Stomach (tissue), 9 donors: Measurements from ENCODE around the gene INAVA. TPM values are rescaled to one million over a fixed set of nuclear protein-coding genes. Genes with fewer than 3 reads are reported as not detected.
A peak's percentile ranks its signal among the peaks of the same experiment; 100 is the strongest.
"Not testable (repeated sequence)": the region's sequence is repeated elsewhere in the genome, so short reads cannot be mapped to it uniquely, and the experiment has no call there.

Experiments used
- DNase-seq, 2 donors: peaks; one replicate each; pipeline versions ENCODE4 v3.0.0 to v3.0.0-alpha.2; 2013 to 2019
- H3K27ac ChIP-seq, 5 donors: fragments of 200-600 bp in 4 of 5; sonication (generic) in 4 of 5; one replicate each; pipeline ENCODE4 v1.5.1; 2013 to 2019; ENCODE audit warnings: mild to moderate bottlenecking in 1 of 5, moderate library complexity in 1 of 5
- H3K27me3 ChIP-seq, 3 donors: fragments of 200-600 bp; sonication (generic); one replicate each; pipeline ENCODE4 v1.5.1; 2017 to 2019; ENCODE audit warnings: mixed run types in 1 of 3
- H3K36me3 ChIP-seq, 4 donors: fragments of 200-600 bp; sonication (generic); 1 replicate in 3 of 4; 2 replicates in 1 of 4; pipeline ENCODE4 v1.5.1; 2016 to 2019
- H3K4me1 ChIP-seq, 4 donors: fragments of 200-600 bp; sonication (generic); one replicate each; pipeline ENCODE4 v1.5.1; 2016 to 2019
- H3K4me3 ChIP-seq, 4 donors: fragments of 200-600 bp; sonication (generic) in 3 of 4; one replicate each; pipeline ENCODE4 v1.5.1; 2016 to 2019; ENCODE audit warnings: mild to moderate bottlenecking in 1 of 4
- H3K9me3 ChIP-seq, 4 donors: fragments of 200-600 bp; sonication (generic); one replicate each; pipeline ENCODE4 v1.5.1; 2016 to 2019
- EP300 ChIP-seq: sonication (generic); formaldehyde crosslinking; IDR thresholded peaks from one replicate; pipeline ENCODE4 v1.6.1; 2017; ENCODE audit warnings: antibody characterized with exemption
- POLR2A ChIP-seq, 4 donors: fragments of 450-650 bp; IDR thresholded peaks; one replicate each; pipeline ENCODE4 v1.6.1; 2016; ENCODE audit warnings: antibody characterized with exemption in 4 of 4, control low read depth in 2 of 4, mild to moderate bottlenecking in 1 of 4, moderate library complexity in 1 of 4
- POLR2AphosphoS5 ChIP-seq, 3 donors: sonication (generic); formaldehyde crosslinking; IDR thresholded peaks; one replicate each; pipeline ENCODE4 v1.6.1; 2016; ENCODE audit warnings: antibody characterized with exemption in 3 of 3
- WGBS, 5 donors: extraction: QIAGEN DNeasy Blood & Tissue Kit in 3 of 5; methylation state at CpG; one replicate each; pipeline versions ENCODE4 v1.1.5 to v1.1.7; 2013 to 2018; 5-methylcytosine and 5-hydroxymethylcytosine counted together
- intact Hi-C: fragments of 100-400 bp; cut with DNase I; formaldehyde crosslinking; loops from one replicate; pipeline ENCODE4 v1.15.1; 2023; ENCODE audit warnings: low total_unique reads
- polyA plus RNA-seq, 3 donors: library from polyadenylated mRNA; stranded (reverse); fragments of 200-250 nt; gene quantifications; one replicate each; pipeline ENCODE4 v1.2.3, GENCODE V29; 2013
- total RNA-seq, 5 donors: library from RNA; depleted of rRNA; stranded (reverse); fragments of >200 nt; gene quantifications; one replicate each; pipeline versions ENCODE4 v1.1.0 to v1.2.3, GENCODE V29; 2014 to 2016
- TF ChIP-seq, protein P1 (sequence below), 7 experiments: fragments of 450-650 bp in 4 of 7; fragments of 200-600 bp in 3 of 7; sonication (generic) in 3 of 7; IDR thresholded peaks; one replicate each; pipeline ENCODE4 v1.5.1; 2016 to 2019; ENCODE audit warnings: antibody characterized with exemption in 7 of 7, control low read depth in 2 of 7, mild to moderate bottlenecking in 1 of 7
- donor health status: healthy with polysubstance abuse.
- donor health status: Bipolar disorder and iron deficiency.
- donor health status: healthy.

INAVA gene
- total and polyA plus RNA-seq, 8 donors = 11.3 to 184 (median 71.4) TPM

DNA sequence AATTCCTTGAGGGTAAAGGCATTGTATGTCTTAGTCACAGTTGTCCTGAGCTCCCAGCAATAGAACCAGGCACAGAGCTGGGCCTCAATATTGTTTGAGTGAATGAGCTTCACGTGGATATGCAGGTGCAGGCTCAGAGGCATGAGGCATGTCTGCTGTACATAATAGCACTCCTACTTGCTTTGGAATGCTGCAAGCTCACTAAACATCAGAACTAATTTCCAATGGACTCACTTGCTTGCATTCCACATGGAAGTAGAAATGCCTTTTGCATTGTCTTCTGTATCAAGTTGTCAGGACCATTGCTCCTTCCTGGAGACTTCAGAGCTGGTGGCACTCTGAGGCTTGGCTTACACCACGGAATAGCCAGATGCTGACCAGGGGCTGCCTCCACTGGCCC lies 37.1 kb downstream of the INAVA start:
- no peaks in the 10 kb centered on the region for H3K36me3 ChIP-seq
- WGBS, 5 donors = 81 to 92% (median 89%) methylated on average over 2 of the region's 2 CpGs
- DNase-seq = no peak
- H3K27me3 ChIP-seq = no peaks in the 10 kb centered on the region
- no peak overlapping the region for H3K4me3 ChIP-seq
- TF ChIP-seq, protein P1, sequence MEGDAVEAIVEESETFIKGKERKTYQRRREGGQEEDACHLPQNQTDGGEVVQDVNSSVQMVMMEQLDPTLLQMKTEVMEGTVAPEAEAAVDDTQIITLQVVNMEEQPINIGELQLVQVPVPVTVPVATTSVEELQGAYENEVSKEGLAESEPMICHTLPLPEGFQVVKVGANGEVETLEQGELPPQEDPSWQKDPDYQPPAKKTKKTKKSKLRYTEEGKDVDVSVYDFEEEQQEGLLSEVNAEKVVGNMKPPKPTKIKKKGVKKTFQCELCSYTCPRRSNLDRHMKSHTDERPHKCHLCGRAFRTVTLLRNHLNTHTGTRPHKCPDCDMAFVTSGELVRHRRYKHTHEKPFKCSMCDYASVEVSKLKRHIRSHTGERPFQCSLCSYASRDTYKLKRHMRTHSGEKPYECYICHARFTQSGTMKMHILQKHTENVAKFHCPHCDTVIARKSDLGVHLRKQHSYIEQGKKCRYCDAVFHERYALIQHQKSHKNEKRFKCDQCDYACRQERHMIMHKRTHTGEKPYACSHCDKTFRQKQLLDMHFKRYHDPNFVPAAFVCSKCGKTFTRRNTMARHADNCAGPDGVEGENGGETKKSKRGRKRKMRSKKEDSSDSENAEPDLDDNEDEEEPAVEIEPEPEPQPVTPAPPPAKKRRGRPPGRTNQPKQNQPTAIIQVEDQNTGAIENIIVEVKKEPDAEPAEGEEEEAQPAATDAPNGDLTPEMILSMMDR (IDR thresholded peaks at IDR 0.05) = no peak
- H3K9me3 ChIP-seq = no peaks in the 10 kb centered on the region
- H3K4me1 ChIP-seq = no peaks in the 10 kb centered on the region
- no peak overlapping the region for H3K27ac ChIP-seq
- intact Hi-C loops = no loop called here

DNA sequence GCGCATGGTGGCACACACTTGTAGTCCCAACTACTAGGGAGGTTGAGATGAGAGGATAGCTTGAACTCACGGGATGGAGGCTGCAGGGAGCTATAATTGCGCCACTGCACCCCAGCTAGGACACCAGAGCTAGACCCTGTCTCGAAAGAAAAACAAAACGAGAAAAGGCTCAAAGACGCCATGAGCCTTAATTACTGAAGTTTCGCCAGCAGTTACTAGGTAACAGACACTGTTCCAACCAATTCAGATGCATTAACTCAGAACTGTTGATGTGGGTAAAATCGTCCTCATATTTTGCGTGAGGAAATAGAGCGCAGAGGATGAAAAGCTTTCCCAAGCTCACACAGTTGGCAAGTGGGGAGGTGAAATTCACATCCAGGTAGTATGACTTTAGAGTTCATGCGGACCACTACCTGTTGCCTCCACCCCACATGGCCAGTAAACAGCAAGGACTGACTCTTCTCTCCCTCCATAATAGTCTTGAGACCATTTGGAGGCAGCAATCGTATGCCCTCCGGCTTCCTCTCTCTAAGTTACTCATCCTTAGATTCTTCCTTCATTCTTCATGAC lies 40.1 kb downstream of the INAVA start:
- intact Hi-C loops = no loop called here
- DNase-seq = no peak
- H3K4me3 ChIP-seq = no peak overlapping the region
- H3K27me3 ChIP-seq = no peaks in the 10 kb centered on the region
- 94 to 96% (median 95%) methylated on average over 13 of the region's 13 CpGs for WGBS, 5 donors
- no peaks in the 10 kb centered on the region for H3K36me3 ChIP-seq
- H3K4me1 ChIP-seq = no peaks in the 10 kb centered on the region
- H3K27ac ChIP-seq = no peak overlapping the region
- H3K9me3 ChIP-seq = no peaks in the 10 kb centered on the region
- TF ChIP-seq POLR2AphosphoS5 (IDR thresholded peaks at IDR 0.05) = no peak

DNA sequence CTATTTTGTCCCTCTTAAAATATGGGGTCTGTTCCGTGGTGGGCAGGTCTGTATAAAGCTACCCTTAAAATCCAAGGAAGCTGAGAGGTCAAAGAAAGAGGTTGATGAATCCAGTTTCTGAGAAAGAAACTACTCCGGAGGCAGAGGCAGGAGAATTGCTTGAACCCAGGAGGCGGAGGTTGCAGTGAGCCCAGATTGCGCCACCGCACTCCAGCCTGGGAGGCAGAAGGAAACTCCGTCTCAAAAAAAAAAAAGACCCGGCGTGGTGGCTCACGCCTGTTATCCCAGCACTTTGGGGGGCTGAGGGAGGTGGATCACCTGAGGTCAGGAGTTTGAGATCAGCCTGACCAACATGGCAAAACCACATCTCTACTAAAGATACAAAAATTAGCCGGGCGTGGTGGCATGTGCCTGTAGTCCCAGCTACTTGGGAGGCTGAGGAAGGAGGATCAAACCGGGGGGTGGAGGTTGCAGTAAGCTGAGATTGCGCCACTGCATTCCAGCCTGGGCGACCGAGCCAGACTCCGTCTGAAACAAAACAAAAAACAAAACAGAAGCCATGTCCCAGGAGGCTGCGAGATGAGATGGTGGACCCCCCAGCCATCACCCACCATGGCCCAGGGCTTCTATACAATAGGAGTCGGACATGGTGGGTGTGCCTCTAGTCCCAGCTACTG lies 40.7 kb downstream of the INAVA start:
- H3K36me3 ChIP-seq, H3K9me3 ChIP-seq, H3K27ac ChIP-seq, H3K4me3 ChIP-seq, intact Hi-C loops, H3K4me1 ChIP-seq, H3K27me3 ChIP-seq, DNase-seq: not testable (repeated sequence)
- WGBS, 5 donors = 90 to 95% (median 93%) methylated on average over 18 of the region's 18 CpGs

DNA sequence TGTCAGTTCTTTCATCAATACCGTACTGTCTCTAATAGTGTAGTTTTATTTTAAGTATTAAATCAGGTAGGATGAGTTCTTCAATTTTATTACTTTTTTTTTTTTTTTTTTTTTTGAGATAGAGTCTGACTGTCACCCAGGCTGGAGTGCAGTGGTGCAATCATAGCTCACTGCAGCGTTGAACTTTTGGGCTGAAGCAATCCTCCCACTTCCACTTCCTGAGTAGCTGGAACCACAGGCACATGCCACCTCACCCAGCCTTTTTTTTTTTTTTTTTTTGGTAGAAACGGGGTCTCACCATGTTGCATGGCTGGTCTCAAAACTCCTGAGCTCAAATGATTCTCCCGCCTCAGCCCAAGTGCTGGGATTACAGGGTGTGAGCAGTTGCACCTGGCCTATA lies 44.3 kb downstream of the INAVA start:
- H3K27me3 ChIP-seq = no peaks in the 10 kb centered on the region
- peaks cover 3 to 13% (median 3%) of the 10 kb centered on the region in 4 donors for H3K9me3 ChIP-seq
- TF ChIP-seq EP300 (no peak), POLR2AphosphoS5 (IDR thresholded peaks at IDR 0.05) (no peak), POLR2A (IDR thresholded peaks at IDR 0.05) (no peak)
- TF ChIP-seq, protein P1 (IDR thresholded peaks at IDR 0.05) = no peak
- no peaks in the 10 kb centered on the region for H3K4me1 ChIP-seq
- WGBS, 5 donors = 59 to 75% (median 66%) methylated on average over 4 of the region's 4 CpGs
- no peaks in the 10 kb centered on the region for H3K36me3 ChIP-seq
- no peak overlapping the region for H3K27ac ChIP-seq
- intact Hi-C loops = no loop called here
- peak in 1 of 2 donors; percentile 9 for DNase-seq
- H3K4me3 ChIP-seq = no peak overlapping the region

- H3K27me3 ChIP-seq = no peaks in the 10 kb centered on the region
- intact Hi-C loops = no loop called here
- peaks cover 3 to 24% (median 18%) of the 10 kb centered on the region in 4 donors for H3K9me3 ChIP-seq
- no peak for DNase-seq
- no peaks in the 10 kb centered on the region for H3K36me3 ChIP-seq
- H3K27ac ChIP-seq = no peak overlapping the region
- H3K4me3 ChIP-seq = no peak overlapping the region
- no peak for TF ChIP-seq EP300
- TF ChIP-seq, protein P1 (IDR thresholded peaks at IDR 0.05) = no peak
- TF ChIP-seq POLR2A (IDR thresholded peaks at IDR 0.05) = no peak
- TF ChIP-seq POLR2AphosphoS5 (IDR thresholded peaks at IDR 0.05) = no peak
- H3K4me1 ChIP-seq = no peaks in the 10 kb centered on the region
- 76 to 85% (median 80%) methylated on average over 3 of the region's 3 CpGs for WGBS, 5 donors
These were observed 50.4 kb downstream of the INAVA start for GRCh38 chr1:200945111-200945510.
